Measurements from ENCODE around the gene TRAF4. TPM values are rescaled to one million over a fixed set of nuclear protein-coding genes. Genes with fewer than 3 reads are reported as not detected.
A peak's percentile ranks its signal among the peaks of the same experiment; 100 is the strongest.

TRAF4 gene
- total RNA-seq, 1 donor from 2014 or later: 36.6 TPM

DNA sequence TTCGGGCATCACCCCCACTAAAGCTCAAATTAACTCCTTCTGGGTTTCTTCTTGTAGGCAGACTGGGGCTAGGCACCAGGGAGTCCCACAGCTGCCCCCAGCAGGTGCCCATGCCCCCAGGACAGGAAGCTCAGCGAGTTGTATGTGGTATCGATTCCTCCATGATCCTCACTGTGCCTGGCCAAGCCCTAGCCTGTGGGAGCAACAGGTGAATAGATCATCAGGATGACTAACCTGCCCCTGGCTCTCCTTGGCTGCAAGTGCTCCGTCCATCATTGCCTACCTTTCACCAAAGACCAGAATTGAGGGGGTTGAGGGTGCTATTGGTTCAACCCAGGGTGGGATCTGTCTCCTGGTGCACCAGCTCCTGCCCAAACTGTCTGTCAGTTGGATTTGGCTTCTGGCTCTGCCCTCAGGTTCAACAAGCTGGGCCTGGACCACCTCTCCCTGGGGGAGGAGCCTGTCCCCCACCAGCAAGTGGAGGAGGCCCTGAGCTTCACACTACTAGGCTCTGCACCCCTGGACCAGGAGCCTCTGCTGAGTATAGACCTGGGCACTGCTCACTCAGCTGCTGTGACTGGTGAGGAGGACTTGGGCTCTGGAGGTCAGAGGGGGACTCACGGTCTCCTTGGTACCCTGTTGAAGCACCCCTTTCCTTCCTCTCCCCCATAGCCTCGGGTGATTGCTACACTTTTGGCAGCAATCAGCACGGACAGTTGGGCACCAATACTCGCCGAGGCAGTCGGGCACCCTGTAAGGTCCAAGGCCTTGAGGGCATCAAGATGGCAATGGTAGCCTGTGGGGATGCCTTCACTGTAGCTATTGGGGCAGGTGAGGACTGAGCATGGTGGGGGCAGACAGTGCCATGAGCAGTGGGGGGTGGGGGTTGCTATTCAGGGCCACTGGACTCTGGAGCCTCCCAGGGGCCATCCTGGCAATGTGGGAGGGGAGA is 3.1 kb upstream of the TRAF4 start:
- FAIRE-seq (no peak), DNase-seq (ENCODE audit: low read depth) (no peak)
- Histone ChIP-seq H3K4me3 (ENCODE audit: low read depth, low read length) (no peak overlapping the region), H3K36me3 (ENCODE audit: control insufficient read depth, insufficient read depth, low read length) (peaks cover 3% of the 10 kb centered on the region), H3K27me3 (ENCODE audit: control insufficient read depth, insufficient read depth, low read length) (no peaks in the 10 kb centered on the region)
- TF ChIP-seq, protein P1, sequence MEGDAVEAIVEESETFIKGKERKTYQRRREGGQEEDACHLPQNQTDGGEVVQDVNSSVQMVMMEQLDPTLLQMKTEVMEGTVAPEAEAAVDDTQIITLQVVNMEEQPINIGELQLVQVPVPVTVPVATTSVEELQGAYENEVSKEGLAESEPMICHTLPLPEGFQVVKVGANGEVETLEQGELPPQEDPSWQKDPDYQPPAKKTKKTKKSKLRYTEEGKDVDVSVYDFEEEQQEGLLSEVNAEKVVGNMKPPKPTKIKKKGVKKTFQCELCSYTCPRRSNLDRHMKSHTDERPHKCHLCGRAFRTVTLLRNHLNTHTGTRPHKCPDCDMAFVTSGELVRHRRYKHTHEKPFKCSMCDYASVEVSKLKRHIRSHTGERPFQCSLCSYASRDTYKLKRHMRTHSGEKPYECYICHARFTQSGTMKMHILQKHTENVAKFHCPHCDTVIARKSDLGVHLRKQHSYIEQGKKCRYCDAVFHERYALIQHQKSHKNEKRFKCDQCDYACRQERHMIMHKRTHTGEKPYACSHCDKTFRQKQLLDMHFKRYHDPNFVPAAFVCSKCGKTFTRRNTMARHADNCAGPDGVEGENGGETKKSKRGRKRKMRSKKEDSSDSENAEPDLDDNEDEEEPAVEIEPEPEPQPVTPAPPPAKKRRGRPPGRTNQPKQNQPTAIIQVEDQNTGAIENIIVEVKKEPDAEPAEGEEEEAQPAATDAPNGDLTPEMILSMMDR (IDR thresholded peaks at IDR 0.05; ENCODE audit: insufficient read depth, low read length, severe bottlenecking): no peak

DNA sequence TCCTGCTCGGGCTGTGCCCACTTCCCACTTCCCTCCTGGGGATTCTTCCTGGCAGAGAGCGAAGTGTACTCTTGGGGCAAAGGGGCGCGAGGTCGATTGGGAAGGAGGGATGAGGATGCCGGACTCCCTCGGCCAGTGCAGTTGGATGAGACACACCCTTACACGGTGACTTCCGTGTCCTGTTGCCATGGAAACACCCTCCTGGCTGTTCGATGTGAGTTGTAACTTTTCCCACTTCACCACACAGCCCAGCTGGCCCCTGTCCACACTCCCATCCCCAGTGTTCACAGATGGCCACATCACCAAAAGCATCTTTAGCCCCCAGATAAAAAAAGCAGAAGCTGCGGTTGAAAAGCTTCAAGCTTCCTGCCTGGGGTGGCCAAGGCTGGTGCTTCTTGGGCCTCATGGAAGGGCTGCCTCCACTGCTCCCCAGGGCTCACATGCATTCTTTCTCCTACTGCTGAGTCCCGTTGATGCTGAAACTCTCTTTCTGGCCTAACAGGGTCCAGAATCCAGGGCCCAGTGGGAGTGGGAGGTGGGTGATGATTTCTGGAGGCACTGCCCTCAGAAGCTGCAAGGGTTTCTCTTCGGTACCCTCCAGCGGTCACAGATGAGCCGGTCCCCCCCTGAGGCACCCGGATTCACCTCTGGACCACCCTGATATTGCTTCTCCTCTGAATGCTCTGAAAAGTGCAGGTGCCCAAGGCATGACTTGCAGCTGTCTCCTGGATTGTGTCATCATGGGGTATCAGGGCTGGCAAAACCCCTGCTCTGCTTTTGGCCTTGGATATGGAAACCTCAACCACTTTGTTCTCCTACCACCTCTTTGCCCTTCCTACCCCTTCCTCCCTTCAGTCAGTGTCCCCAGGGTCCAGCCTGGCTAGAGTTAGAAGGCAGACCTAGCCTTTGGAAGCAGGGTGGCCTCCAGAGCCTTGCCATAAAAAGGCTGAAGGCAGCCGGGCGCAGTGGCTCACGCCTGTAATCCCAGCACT is 2.2 kb upstream of the TRAF4 start:
- DNase-seq (ENCODE audit: low read depth): no peak
- TF ChIP-seq, protein P1 (IDR thresholded peaks at IDR 0.05; ENCODE audit: insufficient read depth, low read length, severe bottlenecking): no peak
- FAIRE-seq: no peak
- no peak overlapping the region for H3K4me3 ChIP-seq (ENCODE audit: low read depth, low read length)
- peaks cover 3% of the 10 kb centered on the region for H3K36me3 ChIP-seq (ENCODE audit: control insufficient read depth, insufficient read depth, low read length)
- no peaks in the 10 kb centered on the region for H3K27me3 ChIP-seq (ENCODE audit: control insufficient read depth, insufficient read depth, low read length)

DNA sequence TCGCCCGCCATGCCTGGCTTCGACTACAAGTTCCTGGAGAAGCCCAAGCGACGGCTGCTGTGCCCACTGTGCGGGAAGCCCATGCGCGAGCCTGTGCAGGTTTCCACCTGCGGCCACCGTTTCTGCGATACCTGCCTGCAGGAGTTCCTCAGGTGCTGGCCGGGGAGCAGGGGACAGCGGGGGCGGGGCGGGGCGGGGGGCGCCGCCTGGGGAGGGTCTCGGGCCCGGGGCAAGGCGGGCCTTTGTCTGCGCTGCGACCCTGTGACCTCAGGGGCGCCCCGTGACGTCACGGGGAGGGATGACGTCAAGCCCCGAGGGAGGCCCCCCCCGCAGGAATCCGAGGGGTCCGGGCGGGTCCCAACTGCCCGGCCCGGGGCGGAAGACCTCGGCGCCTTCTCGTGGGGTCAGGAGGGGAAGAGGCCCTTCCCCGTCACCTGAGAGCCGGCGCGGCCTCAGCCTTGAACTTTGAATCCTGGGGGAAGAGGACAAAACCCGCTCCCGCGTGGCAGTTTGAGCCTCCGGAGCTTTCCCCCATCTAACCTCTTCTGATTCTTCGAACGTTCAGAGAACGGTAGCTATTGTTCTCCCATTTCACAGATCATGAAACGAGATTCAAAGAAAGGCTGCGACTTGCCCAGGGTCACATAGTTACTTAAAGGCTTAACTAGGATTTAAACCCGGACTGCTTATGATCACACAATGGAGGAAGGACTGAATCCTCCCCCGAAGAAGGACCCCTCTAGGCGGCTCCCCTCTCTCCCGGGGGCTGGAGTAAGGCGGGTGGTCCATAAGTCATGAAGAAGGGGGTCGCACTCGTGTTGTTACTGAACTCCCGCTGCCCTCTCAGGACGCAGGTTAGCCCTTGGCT is 527 bp downstream of the TRAF4 start:
- Histone ChIP-seq H3K4me3 (ENCODE audit: low read depth, low read length) (peak overlapping the region; percentile 63), H3K27me3 (ENCODE audit: control insufficient read depth, insufficient read depth, low read length) (no peaks in the 10 kb centered on the region), H3K36me3 (ENCODE audit: control insufficient read depth, insufficient read depth, low read length) (peaks cover 25% of the 10 kb centered on the region)
- FAIRE-seq (no peak), DNase-seq (ENCODE audit: low read depth) (no peak)
- TF ChIP-seq, protein P1 (IDR thresholded peaks at IDR 0.05; ENCODE audit: insufficient read depth, low read length, severe bottlenecking): no peak

DNA sequence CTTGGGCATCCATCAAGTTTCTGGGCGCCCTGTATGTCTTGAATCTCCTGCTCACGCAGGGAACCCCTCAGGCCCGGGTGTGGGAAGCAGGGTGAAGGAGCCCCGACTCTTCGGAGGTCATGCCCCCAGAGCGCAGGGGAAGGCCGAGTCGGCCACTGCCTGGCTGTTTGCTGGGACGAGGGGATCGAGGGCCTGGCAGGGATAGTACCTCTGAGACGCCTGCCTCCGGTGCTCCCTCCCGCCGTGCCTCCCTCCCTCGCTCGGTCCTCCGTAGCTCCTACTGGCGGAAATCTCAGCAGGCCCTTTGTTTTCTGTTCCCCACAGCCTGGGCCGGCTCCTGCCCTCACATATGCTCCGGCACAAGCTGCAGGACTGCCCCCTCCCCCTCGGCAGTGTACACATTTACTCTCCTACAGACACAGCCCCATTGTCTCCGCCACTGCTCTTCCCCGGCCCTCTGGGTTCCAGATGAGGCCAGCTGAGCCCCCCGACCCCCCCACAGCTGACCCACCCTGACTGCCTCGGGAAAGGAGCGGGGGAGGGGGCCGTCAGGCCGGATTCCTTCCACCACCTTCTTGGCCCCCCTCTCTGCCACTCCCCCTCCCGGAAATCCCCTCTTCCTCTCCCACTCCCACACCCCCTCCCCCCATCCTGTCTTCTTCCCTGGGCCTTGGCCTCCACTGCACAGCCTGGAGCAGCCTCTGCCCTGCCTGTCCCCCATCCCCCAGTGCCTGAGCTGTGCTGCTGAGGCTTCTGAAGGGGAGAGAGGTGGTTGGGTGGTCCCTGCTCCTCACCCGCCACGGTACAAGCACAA is 1.4 kb downstream of the TRAF4 start:
- FAIRE-seq (no peak), DNase-seq (ENCODE audit: low read depth) (peak; percentile 38)
- TF ChIP-seq, protein P1 (IDR thresholded peaks at IDR 0.05; ENCODE audit: insufficient read depth, low read length, severe bottlenecking): no peak
- peak overlapping the region; percentile 63 for H3K4me3 ChIP-seq (ENCODE audit: low read depth, low read length)
- no peaks in the 10 kb centered on the region for H3K27me3 ChIP-seq (ENCODE audit: control insufficient read depth, insufficient read depth, low read length)
- H3K36me3 ChIP-seq (ENCODE audit: control insufficient read depth, insufficient read depth, low read length): peaks cover 30% of the 10 kb centered on the region

All from bronchial epithelial cell (primary cell).